HG03045 (cell line): ENCODE data around the gene SCUBE3.

Experiments used
- ATAC-seq: cut with Tn5 transposase; IDR thresholded peaks from one replicate; pipeline ENCODE4 v1.9.1; 2021; ENCODE audit warnings: mild to moderate bottlenecking, moderate library complexity; ENCODE audit not compliant: unreplicated experiment

Gene SCUBE3

DNA sequence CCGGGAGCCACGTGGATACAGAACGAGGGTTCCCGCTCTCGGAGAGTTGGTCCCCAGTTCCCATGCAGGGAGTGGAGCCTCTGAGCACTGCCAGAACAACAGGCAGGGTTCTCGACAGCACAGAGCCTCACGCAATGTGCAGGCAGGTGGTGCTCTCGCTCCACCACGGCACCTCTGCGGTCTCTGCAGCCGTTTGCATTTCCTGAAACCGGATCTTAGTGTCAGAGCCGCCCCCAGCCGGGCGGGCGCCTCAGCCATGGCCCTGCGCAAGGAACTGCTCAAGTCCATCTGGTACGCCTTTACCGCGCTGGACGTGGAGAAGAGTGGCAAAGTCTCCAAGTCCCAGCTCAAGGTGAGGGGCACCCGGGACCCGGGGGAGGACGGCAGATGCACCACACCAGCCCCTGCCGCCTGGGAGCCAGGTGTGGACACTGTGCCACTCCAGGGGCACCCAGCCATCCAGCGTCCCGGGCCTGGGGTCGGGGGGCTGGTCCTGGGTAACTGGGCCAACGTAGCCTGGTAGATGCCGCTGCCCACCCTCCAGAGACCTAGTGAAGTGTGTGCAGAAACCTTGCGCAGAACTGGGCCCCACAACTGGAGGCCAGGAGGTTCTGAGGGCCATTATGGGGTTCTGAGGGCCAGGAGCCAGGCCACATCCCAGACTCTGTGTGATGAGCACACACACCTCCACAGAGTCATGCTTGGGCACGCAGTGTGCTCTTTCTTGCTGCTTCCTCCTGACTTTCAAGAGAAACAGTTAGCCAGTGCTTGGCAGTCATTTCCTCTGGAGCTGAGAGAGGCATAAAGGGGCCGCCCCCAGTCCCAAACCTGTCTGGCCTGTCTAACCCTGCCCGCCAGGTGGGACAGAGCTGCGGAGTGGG is 84.1 kb downstream of the SCUBE3 start, which contains the start of gene DEF6:
TSS of gene DEF6 (plus strand) at position 218 of the 881 bp plus-strand sequence. CDS start at position 257, 39 bp downstream.
- peak; percentile 86 for ATAC-seq

DNA sequence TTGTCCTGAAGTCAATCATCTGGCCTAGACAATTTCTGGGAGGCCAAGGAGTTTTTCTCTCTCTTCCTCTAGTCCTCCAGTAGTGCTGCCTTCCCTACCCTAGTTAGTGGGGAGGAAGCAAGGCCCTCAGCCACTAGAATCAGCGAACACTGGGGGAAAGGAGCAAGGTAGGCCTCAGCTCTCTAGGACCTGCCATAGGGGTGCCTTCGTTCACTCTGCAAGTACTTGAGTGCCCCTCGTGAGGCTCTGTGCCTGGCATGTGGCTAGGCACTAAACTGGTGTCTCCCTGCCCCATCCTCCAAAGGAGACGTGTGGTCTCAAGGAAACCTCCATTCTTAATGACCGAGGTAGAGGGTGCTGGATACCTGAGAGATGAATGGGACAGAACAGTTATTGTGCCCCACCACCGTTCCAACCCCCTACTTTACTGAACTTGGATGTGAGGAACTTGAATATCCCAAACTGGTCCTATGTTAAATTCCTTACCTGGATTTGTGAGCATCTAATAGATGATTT is 84.9 kb downstream of the SCUBE3 start:
- no peak for ATAC-seq

DNA sequence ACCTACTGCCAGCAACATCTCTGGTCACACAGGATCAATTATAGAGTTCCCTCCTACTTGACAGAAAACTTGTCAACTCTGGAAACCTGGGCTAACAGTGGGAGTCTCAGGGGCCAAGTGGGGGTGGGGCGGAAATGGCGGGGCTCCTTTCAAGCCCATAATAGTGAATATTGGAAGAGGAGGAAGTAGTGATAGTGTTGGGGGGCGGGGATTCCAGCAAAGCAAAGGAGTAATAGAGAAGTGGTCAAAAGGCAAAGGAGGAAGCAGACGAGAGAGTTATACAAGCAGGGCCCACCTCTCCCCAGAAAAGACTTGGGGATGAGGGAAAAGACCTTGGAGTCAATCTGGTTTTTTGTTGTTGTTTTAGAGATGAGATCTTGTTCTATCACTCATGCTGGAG is 85.9 kb downstream of the SCUBE3 start:
- ATAC-seq: no peak

DNA sequence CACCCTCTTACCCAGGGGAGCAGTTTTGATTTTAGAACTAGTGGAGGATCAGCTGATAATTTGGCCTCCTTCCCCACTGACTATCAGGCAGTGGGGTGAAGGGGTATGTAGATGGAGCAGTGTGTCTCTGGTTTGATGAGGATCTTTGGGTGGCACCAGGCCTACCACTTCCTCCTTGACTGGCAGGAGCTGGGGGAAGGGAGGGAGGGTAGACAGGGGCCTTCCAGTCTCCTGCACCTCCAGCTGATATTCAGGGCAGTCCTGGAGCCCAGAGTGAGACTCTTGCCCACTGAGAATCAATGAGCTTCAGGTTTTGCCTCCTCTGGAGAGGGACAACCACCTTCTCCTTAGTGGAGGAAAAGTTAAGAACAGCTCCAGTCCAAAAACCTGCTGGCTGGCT is 87.1 kb downstream of the SCUBE3 start:
- no peak for ATAC-seq
